Mesenchymal stem cell (in vitro differentiated cells and primary cell): ENCODE data around the gene RHOF.

ENCODE experiments used
- DNase-seq: peaks from one replicate; pipeline ENCODE4 v3.0.0-alpha.2; 2013
- H2AFZ ChIP-seq: one replicate; pipeline ENCODE4 v1.6.1; 2013; ENCODE audit warnings: low read depth, mild to moderate bottlenecking, control low read depth, inconsistent platforms, low read length, moderate library complexity
- H2AK5ac ChIP-seq: 2 replicates; pipeline ENCODE4 v1.6.1; 2013; ENCODE audit warnings: low read length, moderate library complexity, mild to moderate bottlenecking, inconsistent platforms; ENCODE audit not compliant: severe bottlenecking
- H2BK120ac ChIP-seq: one replicate; pipeline ENCODE4 v1.6.1; 2013; ENCODE audit warnings: low read depth, mild to moderate bottlenecking, inconsistent platforms, low read length, moderate library complexity
- H2BK12ac ChIP-seq, 2 experiments: one replicate each; pipeline ENCODE4 v1.6.1; 2013; ENCODE audit warnings: inconsistent platforms in 2 of 2, low read length in 2 of 2, mild to moderate bottlenecking in 2 of 2, moderate library complexity in 2 of 2, control low read depth in 1 of 2
- H2BK15ac ChIP-seq: one replicate; pipeline ENCODE4 v1.6.1; 2013; ENCODE audit warnings: mild to moderate bottlenecking, low read depth, inconsistent platforms; ENCODE audit not compliant: poor library complexity, severe bottlenecking
- H2BK5ac ChIP-seq: 2 replicates; pipeline ENCODE4 v1.6.1; 2013; ENCODE audit warnings: low read depth, mild to moderate bottlenecking, low read length, control low read depth, inconsistent platforms; ENCODE audit not compliant: poor library complexity, severe bottlenecking
- H3K14ac ChIP-seq, 2 experiments: one replicate each; pipeline ENCODE4 v1.6.1; 2013; ENCODE audit warnings: inconsistent platforms in 2 of 2, low read length in 2 of 2, control low read depth in 1 of 2, mild to moderate bottlenecking in 1 of 2, moderate library complexity in 1 of 2
- H3K18ac ChIP-seq, 2 experiments: one replicate each; pipeline ENCODE4 v1.6.1; 2013; ENCODE audit warnings: inconsistent platforms in 2 of 2, low read length in 2 of 2, control low read depth in 1 of 2, low read depth in 1 of 2, mild to moderate bottlenecking in 1 of 2
- H3K23ac ChIP-seq, 2 experiments: one replicate each; pipeline ENCODE4 v1.6.1; 2013; ENCODE audit warnings: inconsistent platforms in 2 of 2, low read length in 2 of 2, mild to moderate bottlenecking in 2 of 2, moderate library complexity in 2 of 2, control low read depth in 1 of 2
- H3K27ac ChIP-seq: 2 replicates; pipeline ENCODE4 v1.5.1; 2013; ENCODE audit warnings: mild to moderate bottlenecking, moderate library complexity, low read length, control low read depth, inconsistent platforms; ENCODE audit not compliant: poor library complexity, severe bottlenecking
- H3K27me3 ChIP-seq, 2 experiments: 2 replicates each; pipeline versions ENCODE4 v1.6.1 to v1.7.0; 2013; ENCODE audit warnings: low read length in 2 of 2, mild to moderate bottlenecking in 2 of 2, moderate library complexity in 2 of 2, control low read depth in 1 of 2, inconsistent platforms in 1 of 2; ENCODE audit not compliant: control insufficient read depth in 1 of 2, insufficient read depth in 1 of 2
- H3K36me3 ChIP-seq, 2 experiments: 2 replicates each; pipeline versions ENCODE4 v1.6.1 to v1.7.0; 2013; ENCODE audit warnings: low read length in 2 of 2, control low read depth in 1 of 2, inconsistent platforms in 1 of 2, low read depth in 1 of 2, mild to moderate bottlenecking in 1 of 2; ENCODE audit not compliant: insufficient read depth in 2 of 2, control insufficient read depth in 1 of 2
- H3K4ac ChIP-seq, 2 experiments: one replicate each; pipeline ENCODE4 v1.6.1; 2013; ENCODE audit warnings: inconsistent platforms in 2 of 2, low read length in 2 of 2, mild to moderate bottlenecking in 2 of 2, moderate library complexity in 2 of 2, control low read depth in 1 of 2, low read depth in 1 of 2
- H3K4me1 ChIP-seq: 2 replicates; pipeline ENCODE4 v1.6.1; 2013; ENCODE audit warnings: low read depth, low read length, control low read depth; ENCODE audit not compliant: control insufficient read depth, insufficient read depth
- H3K4me2 ChIP-seq: 2 replicates; pipeline ENCODE4 v1.6.1; 2013; ENCODE audit warnings: low read length, mild to moderate bottlenecking, inconsistent platforms; ENCODE audit not compliant: poor library complexity, severe bottlenecking
- H3K4me3 ChIP-seq, 2 experiments: 2 replicates each; pipeline versions ENCODE4 v1.5.1 to v1.7.0; 2013; ENCODE audit warnings: low read length in 2 of 2, mild to moderate bottlenecking in 2 of 2, control low read depth in 1 of 2, low read depth in 1 of 2; ENCODE audit not compliant: insufficient read depth in 1 of 2
- H3K79me1 ChIP-seq: replicated peaks from 2 replicates; pipeline ENCODE4 v1.6.1; 2013; ENCODE audit warnings: mild to moderate bottlenecking, control low read depth, low read length, inconsistent platforms; ENCODE audit not compliant: poor library complexity, severe bottlenecking
- H3K9ac ChIP-seq: 2 replicates; pipeline ENCODE4 v1.7.0; 2013; ENCODE audit warnings: mild to moderate bottlenecking, low read length, moderate library complexity
- H3K9me3 ChIP-seq: 2 replicates; pipeline ENCODE4 v1.7.0; 2013; ENCODE audit warnings: mild to moderate bottlenecking, low read length; ENCODE audit not compliant: control insufficient read depth
- H4K8ac ChIP-seq: one replicate; pipeline ENCODE4 v1.6.1; 2013; ENCODE audit warnings: inconsistent platforms, mild to moderate bottlenecking, low read length, moderate library complexity
- H4K91ac ChIP-seq: one replicate; pipeline ENCODE4 v1.6.1; 2013; ENCODE audit warnings: mild to moderate bottlenecking, low read length, inconsistent platforms
- WGBS: methylation state at CpG from one replicate; pipeline ENCODE4 v1.1.7; 2013; ENCODE audit warnings: mixed read lengths; 5-methylcytosine and 5-hydroxymethylcytosine counted together

The RHOF gene

DNA sequence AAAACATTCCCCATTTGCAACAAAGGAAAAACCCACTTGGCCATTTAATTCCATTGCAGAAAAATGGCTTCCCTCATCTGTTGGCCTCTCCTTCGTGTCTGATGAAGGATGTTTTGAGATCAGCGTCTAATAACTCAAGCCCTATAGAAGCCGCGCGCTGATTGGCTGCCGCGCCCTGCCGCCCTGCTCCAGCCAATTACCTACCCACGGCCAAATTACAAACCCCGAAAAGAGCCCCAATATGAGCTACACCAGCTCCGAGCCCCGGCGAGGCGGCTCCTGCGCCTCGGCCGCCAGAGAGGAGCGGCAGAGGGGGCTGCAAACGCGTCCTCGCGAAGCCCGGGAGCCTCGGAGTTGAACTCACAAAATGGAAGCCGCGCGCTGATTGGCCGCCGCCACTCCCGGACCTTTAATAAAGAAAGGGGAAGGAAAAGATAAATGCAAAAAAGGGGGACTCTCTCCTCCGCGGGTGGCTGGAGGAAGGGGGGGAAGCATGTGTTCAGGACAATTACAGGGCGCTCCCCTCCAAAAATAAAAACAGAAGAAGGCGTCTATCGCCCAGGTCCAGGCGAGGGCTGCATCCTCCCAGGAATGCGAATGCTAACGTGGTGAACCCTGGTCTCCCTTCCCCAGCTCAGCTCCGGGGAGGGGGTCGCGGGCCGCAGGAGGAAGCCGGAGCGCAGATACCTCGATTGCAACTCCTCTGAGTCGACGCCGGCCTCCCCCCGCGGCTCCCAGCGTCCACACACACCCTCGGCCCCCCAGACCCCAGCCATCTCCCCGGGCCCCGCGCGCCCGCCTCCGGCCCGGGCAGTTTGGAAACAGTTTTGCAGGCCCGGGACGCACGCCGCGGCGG lies 9.6 kb upstream of the RHOF start:
- H2AFZ ChIP-seq = no peak overlapping the region
- H3K4me3 ChIP-seq = peak overlapping the region; percentile 79 to 85
- peak overlapping the region; percentile 99 for H3K27ac ChIP-seq
- peaks cover 21 to 26% of the 10 kb centered on the region in 2 experiments for H3K36me3 ChIP-seq
- H3K14ac ChIP-seq = peak overlapping the region in 1 of 2 experiments; percentile 98
- peaks cover 5% of the 10 kb centered on the region for H3K79me1 ChIP-seq
- peak overlapping the region; percentile 78 for H2BK15ac ChIP-seq
- H4K91ac ChIP-seq = peak overlapping the region; percentile 93
- H3K9me3 ChIP-seq = no peaks in the 10 kb centered on the region
- H3K18ac ChIP-seq = peak overlapping the region; percentile 95
- peaks cover 31% of the 10 kb centered on the region for H3K4me1 ChIP-seq
- under 1% methylated on average over 46 of the region's 65 CpGs for WGBS
- H3K4me2 ChIP-seq = peak overlapping the region; percentile 90
- H2AK5ac ChIP-seq = peak overlapping the region; percentile 97
- H3K27me3 ChIP-seq = no peaks in the 10 kb centered on the region
- H3K9ac ChIP-seq = peak overlapping the region; percentile 99
- DNase-seq = peak; percentile 98
- H4K8ac ChIP-seq = peak overlapping the region; percentile 96
- peak overlapping the region; percentile 90 to 91 for H3K4ac ChIP-seq
- peak overlapping the region in 1 of 2 experiments; percentile 65 for H2BK12ac ChIP-seq
- H3K23ac ChIP-seq = peak overlapping the region in 1 of 2 experiments; percentile 92
- peak overlapping the region; percentile 96 for H2BK120ac ChIP-seq
- peak overlapping the region; percentile 88 for H2BK5ac ChIP-seq

GRCh38 chr12:121802485-121802842 lies 9.0 kb upstream of the RHOF start:
- Histone ChIP-seq H3K23ac (no peak overlapping the region), H4K91ac (no peak overlapping the region), H3K4me3 (peak overlapping the region in 1 of 2 experiments; percentile 85), H3K27me3 (no peaks in the 10 kb centered on the region), H2BK5ac (no peak overlapping the region), H3K18ac (peak overlapping the region in 1 of 2 experiments; percentile 88), H3K9me3 (no peaks in the 10 kb centered on the region), H4K8ac (no peak overlapping the region), H3K4ac (peak overlapping the region in 1 of 2 experiments; percentile 76), H2AK5ac (peak overlapping the region; percentile 97), H3K79me1 (peaks cover 3% of the 10 kb centered on the region), H2BK15ac (no peak overlapping the region), H3K9ac (peak overlapping the region; percentile 99), H3K14ac (no peak overlapping the region), H2AFZ (no peak overlapping the region), H2BK12ac (no peak overlapping the region), H3K4me2 (peak overlapping the region; percentile 67), H3K4me1 (peaks cover 34% of the 10 kb centered on the region), H2BK120ac (no peak overlapping the region), H3K27ac (peak overlapping the region; percentile 99), H3K36me3 (peaks cover 17 to 26% of the 10 kb centered on the region in 2 experiments)
- no CpG with 5 or more reads among the region's 1 CpG for WGBS
- no peak for DNase-seq

- 3% methylated on average over 8 of the region's 18 CpGs for WGBS
Measured at GRCh38 chr12:121801595-121802484, 8.4 kb upstream of the RHOF start.

More at GRCh38 chr12:121801595-121802484, 8.4 kb upstream of the RHOF start:
- Histone ChIP-seq H2BK12ac (no peak overlapping the region), H3K4me1 (peaks cover 36% of the 10 kb centered on the region), H3K4me3 (peak overlapping the region; percentile 66 to 85), H3K27me3 (no peaks in the 10 kb centered on the region), H3K4me2 (peak overlapping the region; percentile 75), H3K14ac (peak overlapping the region; percentile 73 to 87), H3K4ac (peak overlapping the region; percentile 99 to 100), H4K91ac (peak overlapping the region; percentile 98), H3K23ac (peak overlapping the region in 1 of 2 experiments; percentile 90), H2BK15ac (peak overlapping the region; percentile 75), H3K79me1 (peaks cover 4% of the 10 kb centered on the region), H3K36me3 (peaks cover 14 to 25% of the 10 kb centered on the region in 2 experiments), H4K8ac (peak overlapping the region; percentile 59), H3K27ac (peak overlapping the region; percentile 99), H2BK120ac (peak overlapping the region; percentile 100), H3K18ac (peak overlapping the region; percentile 98), H2BK5ac (peak overlapping the region; percentile 83), H2AFZ (no peak overlapping the region), H3K9me3 (no peaks in the 10 kb centered on the region), H3K9ac (peak overlapping the region; percentile 99), H2AK5ac (peak overlapping the region; percentile 97)
- peak; percentile 47 for DNase-seq
